HG03457 (cell line): ENCODE results near the gene STXBP5.

Source experiments
- ATAC-seq: cut with Tn5 transposase; IDR thresholded peaks from one replicate; pipeline ENCODE4 v1.9.1; 2021; ENCODE audit warnings: moderate number of reproducible peaks; ENCODE audit not compliant: unreplicated experiment

Gene STXBP5

DNA sequence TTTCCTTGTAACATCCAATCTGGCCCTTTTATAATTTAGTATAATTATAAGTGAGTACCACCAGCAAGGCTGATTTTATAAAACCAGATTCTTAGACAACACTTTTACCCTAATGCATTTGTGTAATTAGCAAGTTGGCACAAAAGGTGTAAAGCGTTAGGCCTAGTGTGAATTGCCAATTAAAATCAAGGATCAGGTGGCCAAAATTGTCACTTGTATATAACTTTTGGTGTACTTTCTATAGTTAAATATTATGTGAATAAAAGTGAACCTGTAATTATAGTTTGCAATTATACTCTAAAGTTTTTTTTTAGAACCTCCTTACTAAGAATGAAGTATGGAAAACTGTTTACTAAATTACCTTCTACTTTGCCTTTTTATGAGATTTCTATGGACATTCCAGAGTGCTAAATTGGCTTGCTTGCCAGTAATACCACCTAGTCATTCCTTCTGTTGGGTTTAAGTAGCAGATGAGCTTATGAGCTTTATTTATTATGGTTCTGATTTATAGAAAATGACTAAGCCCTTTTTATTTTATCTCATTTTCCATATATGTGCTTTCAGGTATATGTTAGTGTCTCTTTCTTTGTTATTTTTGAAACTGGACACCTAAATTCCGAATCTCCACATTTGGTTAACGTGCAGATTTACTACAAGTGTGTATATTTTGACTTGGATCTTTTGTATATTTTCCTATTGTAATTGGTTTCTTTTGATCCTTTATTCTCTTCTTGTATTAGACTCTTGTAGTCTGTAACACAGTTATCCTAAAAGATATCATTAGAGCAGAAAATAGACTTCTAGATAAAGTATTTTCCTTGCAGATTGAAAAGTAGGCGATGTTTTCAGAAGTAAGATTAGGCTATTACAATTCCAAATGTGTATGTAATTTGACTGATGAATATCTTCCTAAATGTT, 3.9 kb downstream of the STXBP5 start:
- no peak for ATAC-seq

DNA sequence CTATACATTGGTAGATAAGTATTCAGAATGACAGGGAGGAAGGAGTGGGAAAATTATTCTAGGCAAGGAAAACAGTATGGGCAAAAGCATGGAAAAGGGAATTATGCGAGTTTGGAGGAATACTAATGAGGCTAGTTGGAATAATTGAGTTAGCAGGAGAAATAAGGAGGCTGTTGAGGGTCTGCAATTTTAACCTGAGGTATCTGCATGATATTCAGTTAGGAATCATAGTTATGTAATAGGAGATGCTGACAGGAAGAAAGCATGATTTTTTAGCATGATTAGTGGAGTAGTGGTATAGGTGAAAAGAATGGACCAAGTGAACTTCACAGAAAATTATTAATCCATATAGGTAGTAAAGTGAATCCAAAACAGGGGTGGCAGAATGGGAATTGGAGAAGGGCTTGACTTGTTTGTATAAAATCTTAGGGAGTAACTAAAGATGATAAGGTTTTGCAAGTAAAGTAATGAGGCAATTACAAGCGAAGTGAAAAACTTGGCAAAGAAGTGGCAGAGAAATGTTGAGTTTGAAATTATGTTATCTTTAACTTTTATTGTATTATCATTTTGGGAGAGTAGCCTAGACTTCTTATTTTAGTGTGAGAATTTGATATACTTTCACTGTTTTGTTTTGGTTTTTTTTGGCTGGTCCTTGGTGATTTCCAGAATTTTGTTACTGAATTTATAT, 5.7 kb downstream of the STXBP5 start:
- ATAC-seq, result no peak

- ATAC-seq, result no peak
Measured at GRCh38 chr6:147211349-147211748, 7.1 kb downstream of the STXBP5 start.

DNA sequence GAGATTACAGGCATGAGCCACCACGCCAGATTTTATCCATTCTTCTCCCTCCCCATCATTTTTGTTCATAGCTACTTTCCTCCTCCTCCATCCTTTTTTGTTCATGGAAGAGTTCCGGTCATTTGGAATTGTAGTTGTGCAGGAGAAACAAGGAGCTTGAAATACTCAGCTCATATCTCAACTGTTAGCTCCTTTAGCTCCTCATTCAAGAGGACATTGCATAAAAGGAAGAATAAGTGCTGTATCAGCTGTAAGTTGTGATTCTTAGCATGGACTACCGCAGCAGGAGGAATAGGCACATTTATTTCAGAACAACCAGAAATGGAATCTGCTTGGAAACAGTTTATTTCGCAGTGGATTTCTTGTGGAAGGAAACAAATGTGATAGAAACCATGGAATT, 7.6 kb downstream of the STXBP5 start:
- no peak for ATAC-seq

- no peak for ATAC-seq
Measured at GRCh38 chr6:147212622-147213021, 8.4 kb downstream of the STXBP5 start.

GRCh38 chr6:147213772-147214171, 9.6 kb downstream of the STXBP5 start:
- ATAC-seq, result no peak

GRCh38 chr6:147214248-147215227, 10.3 kb downstream of the STXBP5 start:
- ATAC-seq, result no peak

DNA sequence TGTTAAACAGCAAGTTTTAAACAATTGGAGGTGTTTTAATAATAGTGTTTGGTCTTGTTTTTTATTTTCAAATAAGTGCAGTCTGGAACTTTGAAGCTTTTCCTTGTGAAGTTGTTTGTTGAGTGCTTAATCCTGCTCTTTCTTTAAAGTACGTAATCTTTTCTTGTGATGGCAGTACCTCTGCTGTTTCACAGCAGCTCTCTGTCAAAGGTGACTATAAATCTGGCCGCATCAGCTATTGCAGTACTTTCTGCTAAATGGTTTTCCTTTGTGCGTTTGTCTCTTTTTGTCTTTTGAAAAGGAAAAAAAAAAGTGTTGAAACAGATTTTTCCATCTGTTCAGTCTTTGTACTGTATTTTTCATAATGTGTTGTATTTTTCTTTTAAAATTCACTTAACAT, 12.7 kb downstream of the STXBP5 start:
- no peak for ATAC-seq

GRCh38 chr6:147217840-147218404, 13.7 kb downstream of the STXBP5 start:
- ATAC-seq, result no peak

DNA sequence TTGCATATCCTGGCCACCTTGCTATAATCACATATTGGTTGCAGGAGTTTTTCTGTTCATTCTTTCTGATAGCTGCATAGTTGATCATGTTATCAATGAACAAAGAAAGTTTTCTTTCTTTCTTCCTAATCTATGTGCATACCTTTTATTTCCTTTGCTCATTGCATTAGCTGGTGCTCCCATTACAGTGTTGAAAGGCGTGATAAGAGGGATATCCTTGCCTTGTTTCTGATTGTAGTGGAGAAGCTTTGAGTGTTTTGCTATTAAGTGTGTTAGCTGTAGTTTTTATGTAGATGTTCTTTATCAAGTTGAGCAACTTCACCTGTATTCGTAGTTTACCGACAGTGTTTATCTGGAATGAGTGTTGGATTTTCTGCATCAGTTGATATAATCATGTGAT, 14.6 kb downstream of the STXBP5 start:
- ATAC-seq, result no peak

DNA sequence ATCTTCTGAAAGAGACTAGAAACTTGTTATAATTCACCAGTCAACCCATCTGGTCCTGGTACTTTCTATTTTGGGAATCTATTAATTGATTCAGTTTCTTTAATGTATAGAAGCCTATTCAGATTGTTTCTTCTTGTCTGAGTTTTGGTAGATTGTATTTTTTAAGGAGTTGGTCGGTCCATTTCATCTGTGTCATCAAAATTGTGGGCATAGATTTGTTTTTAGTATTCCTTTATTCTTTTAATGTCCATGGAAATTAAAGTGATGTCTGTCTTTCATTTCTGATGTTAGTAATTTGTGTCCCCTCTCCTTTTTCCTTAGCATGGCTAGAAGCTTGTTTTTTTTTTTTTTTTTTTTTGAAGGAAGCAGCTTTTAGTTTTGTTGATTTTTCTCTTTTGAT, 15.2 kb downstream of the STXBP5 start:
- no peak for ATAC-seq

GRCh38 chr6:147220345-147220744, 16.1 kb downstream of the STXBP5 start:
- ATAC-seq, result no peak

- no peak for ATAC-seq
Measured at GRCh38 chr6:147221739-147222138, 17.5 kb downstream of the STXBP5 start.

GRCh38 chr6:147222160-147222838, 18.1 kb downstream of the STXBP5 start:
- no peak for ATAC-seq

DNA sequence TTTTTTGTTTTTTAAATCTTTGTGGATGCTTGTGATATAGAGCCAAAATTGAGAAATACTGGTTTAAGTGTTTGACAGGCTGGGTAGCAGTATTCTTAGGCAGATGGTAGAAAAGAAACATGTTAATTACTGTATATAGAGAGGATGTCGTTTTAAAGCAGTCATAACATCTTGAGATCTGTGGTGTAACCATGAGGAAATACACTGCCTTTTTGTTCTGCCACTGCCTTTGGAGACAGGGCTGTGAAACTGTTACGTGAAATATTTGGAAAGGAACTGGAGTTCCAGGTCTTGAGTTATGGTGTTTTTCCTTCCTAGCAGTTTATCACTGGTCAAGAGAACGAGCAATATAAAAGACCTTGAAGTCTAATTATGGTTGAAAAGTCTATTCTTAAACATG, 19.5 kb downstream of the STXBP5 start:
- ATAC-seq, result no peak

DNA sequence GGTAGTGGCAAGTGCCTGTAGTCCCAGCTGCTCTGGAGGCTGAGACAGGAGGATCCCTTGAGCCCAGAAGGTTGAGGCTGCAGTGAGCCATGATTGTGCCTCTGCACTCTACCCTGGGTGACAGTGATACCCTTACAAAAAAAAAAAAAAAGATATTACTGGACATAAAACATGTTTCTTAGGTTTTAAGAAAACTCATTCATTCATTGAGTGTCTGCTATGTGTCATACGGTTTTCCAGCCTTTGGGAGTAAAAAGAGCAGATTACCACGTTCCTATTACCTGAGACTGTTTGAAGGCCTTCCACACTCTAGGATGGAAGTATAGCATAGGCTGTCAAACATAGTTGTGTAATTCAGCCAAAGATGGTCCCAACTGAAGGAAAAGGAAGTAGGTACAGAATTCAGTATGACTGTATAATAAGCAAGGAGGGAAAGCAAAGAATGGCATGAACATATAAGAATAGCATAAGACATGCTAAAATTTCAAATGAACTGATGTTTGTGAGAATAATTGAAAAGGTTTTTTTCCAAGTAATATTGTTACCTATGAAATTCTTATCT, 22.0 kb downstream of the STXBP5 start:
- ATAC-seq, result no peak

GRCh38 chr6:147226877-147227276, 22.7 kb downstream of the STXBP5 start:
- ATAC-seq, result no peak

- ATAC-seq, result no peak
Measured at GRCh38 chr6:147227770-147228320, 23.6 kb downstream of the STXBP5 start.

GRCh38 chr6:147231589-147231988, 27.4 kb downstream of the STXBP5 start:
- ATAC-seq, result no peak

- no peak for ATAC-seq
Measured at GRCh38 chr6:147234685-147235084, 30.5 kb downstream of the STXBP5 start.
